Adrenal gland (tissue), 5 donors: ENCODE measurements around the gene TMEM139.

Experiments used
- POLR2A ChIP-seq, 2 donors: fragments of 450-650 bp; IDR thresholded peaks; one replicate each; pipeline ENCODE4 v1.6.1; 2017; ENCODE audit warnings: antibody characterized with exemption in 2 of 2, mild to moderate bottlenecking in 2 of 2, moderate library complexity in 1 of 2
- TF ChIP-seq, protein P1 (sequence below), 6 experiments: fragments of 450-650 bp in 4 of 6; fragments of 200-600 bp in 2 of 6; sonication (generic) in 1 of 6; IDR thresholded peaks; 1 replicate in 5 of 6; 2 replicates in 1 of 6; pipeline versions ENCODE4 v1.5.1 to v1.8.0; 2016 to 2021; ENCODE audit warnings: antibody characterized with exemption in 6 of 6, mild to moderate bottlenecking in 2 of 6, moderate library complexity in 1 of 6
- donor health status: DM: no; HTN: no; CAD: no.

DNA sequence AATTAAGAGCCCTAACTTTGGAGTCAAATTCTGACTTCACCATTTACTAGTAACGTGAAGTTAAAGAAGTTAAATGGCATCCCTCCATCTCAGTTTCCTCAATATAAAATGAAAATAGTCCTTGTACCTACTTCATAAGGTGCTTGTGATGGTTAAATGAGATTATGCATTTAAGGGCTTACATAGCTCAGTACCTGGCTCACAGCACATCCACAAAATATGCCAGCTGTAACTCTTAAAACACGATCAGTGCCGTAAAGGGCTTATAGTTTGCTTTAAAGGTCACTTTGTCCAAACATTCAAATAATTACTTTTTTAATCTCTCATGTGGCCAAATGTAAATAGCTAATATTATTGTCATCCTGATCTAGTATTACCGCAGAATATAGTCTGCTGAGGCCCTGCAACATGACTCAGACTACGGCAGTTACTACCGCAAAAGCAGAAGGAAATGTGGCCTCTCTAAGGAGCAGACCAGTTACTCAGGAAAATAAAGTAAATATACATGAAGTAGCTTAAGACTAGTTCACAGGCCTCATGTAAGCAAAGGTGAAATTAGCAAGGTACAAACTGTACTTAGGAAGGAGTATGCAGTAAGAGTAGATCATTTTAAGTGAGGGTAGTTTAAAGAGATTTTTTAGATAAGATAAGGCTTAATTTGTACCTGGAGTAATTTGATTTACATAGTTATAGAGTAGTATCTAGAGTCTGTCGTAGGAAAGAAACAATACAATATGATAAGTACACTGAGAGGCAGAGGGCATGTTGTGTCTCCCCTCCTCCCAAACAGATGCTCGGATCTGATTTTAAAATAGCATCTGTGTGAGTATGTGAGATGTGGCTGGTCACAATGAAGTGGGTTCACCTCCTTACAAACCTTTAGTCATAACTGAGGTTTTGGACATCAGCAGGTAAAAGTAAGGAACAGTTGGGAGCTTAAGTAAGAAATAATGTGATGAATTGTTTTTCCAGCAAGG is 16.5 kb downstream of the TMEM139 start:
- TF ChIP-seq, protein P1, sequence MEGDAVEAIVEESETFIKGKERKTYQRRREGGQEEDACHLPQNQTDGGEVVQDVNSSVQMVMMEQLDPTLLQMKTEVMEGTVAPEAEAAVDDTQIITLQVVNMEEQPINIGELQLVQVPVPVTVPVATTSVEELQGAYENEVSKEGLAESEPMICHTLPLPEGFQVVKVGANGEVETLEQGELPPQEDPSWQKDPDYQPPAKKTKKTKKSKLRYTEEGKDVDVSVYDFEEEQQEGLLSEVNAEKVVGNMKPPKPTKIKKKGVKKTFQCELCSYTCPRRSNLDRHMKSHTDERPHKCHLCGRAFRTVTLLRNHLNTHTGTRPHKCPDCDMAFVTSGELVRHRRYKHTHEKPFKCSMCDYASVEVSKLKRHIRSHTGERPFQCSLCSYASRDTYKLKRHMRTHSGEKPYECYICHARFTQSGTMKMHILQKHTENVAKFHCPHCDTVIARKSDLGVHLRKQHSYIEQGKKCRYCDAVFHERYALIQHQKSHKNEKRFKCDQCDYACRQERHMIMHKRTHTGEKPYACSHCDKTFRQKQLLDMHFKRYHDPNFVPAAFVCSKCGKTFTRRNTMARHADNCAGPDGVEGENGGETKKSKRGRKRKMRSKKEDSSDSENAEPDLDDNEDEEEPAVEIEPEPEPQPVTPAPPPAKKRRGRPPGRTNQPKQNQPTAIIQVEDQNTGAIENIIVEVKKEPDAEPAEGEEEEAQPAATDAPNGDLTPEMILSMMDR (IDR thresholded peaks at IDR 0.05), result no peak
- no peak for TF ChIP-seq POLR2A (IDR thresholded peaks at IDR 0.05)
